SK-N-MC (cell line): ENCODE measurements around the gene SDK1.

ENCODE experiments used
- EZH2 ChIP-seq: fragments of 200-600 bp; sonication (generic); IDR thresholded peaks from one replicate; pipeline ENCODE4 v1.6.1; 2017; ENCODE audit warnings: antibody characterized with exemption
- FOXP2 ChIP-seq: optimal IDR thresholded peaks from 2 replicates; pipeline ENCODE3; 2011; ENCODE audit warnings: mild to moderate bottlenecking, moderate library complexity; ENCODE audit not compliant: insufficient read depth; ENCODE audit errors: extremely low read length, control extremely low read depth
- POLR2AphosphoS5 ChIP-seq: IDR thresholded peaks from 2 replicates; pipeline ENCODE4 v1.6.1; 2012; ENCODE audit warnings: mild to moderate bottlenecking, low read depth, low read length, borderline replicate concordance

DNA sequence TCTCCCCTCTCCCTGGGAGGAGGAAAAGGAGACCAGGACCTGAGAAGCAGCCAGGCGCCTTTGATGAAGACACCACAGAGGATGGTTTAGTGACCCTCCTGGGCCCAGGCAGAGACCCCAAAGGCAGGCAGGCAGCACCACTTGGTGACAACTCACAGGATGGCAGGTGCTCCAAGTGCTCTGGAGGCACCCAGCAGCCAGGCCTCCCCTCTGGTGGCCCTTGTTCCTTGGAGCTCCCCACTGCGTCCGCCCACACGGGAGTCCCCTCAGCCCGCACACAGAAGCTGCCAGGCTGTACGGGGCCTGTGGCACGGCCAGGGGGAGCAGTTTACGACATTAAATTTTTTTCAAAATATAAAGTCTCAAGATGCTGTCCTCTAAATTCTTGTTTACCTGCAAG, 773.9 kb downstream of the SDK1 start:
- TF ChIP-seq EZH2 (no peak), POLR2AphosphoS5 (no peak), FOXP2 (no peak)
